IMR-90 (cell line): ENCODE results near the gene GRM8. TPM values are rescaled to one million over a fixed set of nuclear protein-coding genes. Genes with fewer than 3 reads are reported as not detected.

ENCODE experiments used
- ATAC-seq: fragments of 200-7000 bp; cut with Tn5 transposase; 2 replicates; pipeline ENCODE4 v1.9.1; 2020; ENCODE audit warnings: low read depth, mild to moderate bottlenecking, moderate library complexity
- BruUV-seq: library from RNA; stranded (reverse); fragments of 400-500 nt; replicated peaks from 2 replicates; lab custom pipeline; 2021; lab: Mats Ljungman, UMichigan
- CTCF ChIA-PET: fragments of 300-600 bp; formaldehyde crosslinking; extraction: SDS; loops from one replicate; lab custom pipeline; 2021; ENCODE audit warnings: antibody characterized with exemption; lab: Yijun Ruan, JAX
- POLR2A ChIA-PET: fragments of 300-600 bp; sonication (Branson Sonifier 250); formaldehyde crosslinking; loops from one replicate; lab custom pipeline; 2022; ENCODE audit warnings: antibody characterized with exemption; ENCODE audit not compliant: unreplicated experiment; lab: Charles Lee
- DNase-seq: peaks from one replicate; pipeline ENCODE4 v3.0.0; 2013
- H2AFZ ChIP-seq: replicated peaks from 2 replicates; pipeline ENCODE3; 2013; ENCODE audit warnings: low read length, mild to moderate bottlenecking; ENCODE audit not compliant: poor library complexity
- H2AK5ac ChIP-seq: 2 replicates; pipeline ENCODE4 v1.6.1; 2013; ENCODE audit warnings: low read depth, low read length, inconsistent platforms
- H2AK9ac ChIP-seq: replicated peaks from 2 replicates; pipeline ENCODE3; 2013; ENCODE audit warnings: mild to moderate bottlenecking, low read depth, low read length, moderate library complexity; ENCODE audit not compliant: poor library complexity
- H2BK120ac ChIP-seq: 2 replicates; pipeline ENCODE4 v1.6.1; 2013; ENCODE audit warnings: low read depth, low read length, inconsistent platforms
- H2BK15ac ChIP-seq: 3 replicates; pipeline ENCODE4 v1.6.1; 2013; ENCODE audit warnings: low read depth, low read length, inconsistent platforms
- H2BK20ac ChIP-seq: 2 replicates; pipeline ENCODE4 v1.6.1; 2013; ENCODE audit warnings: low read depth, mild to moderate bottlenecking, inconsistent platforms, low read length, moderate library complexity
- H2BK5ac ChIP-seq: 2 replicates; pipeline ENCODE4 v1.6.1; 2013; ENCODE audit warnings: mild to moderate bottlenecking, low read depth, low read length, inconsistent platforms; ENCODE audit not compliant: poor library complexity, severe bottlenecking
- H3K14ac ChIP-seq: replicated peaks from 2 replicates; pipeline ENCODE4 v1.6.1; 2013; ENCODE audit warnings: low read depth, low read length, inconsistent platforms
- H3K18ac ChIP-seq: 2 replicates; pipeline ENCODE4 v1.6.1; 2013; ENCODE audit warnings: low read depth, low read length, control low read depth
- H3K23ac ChIP-seq: 2 replicates; pipeline ENCODE4 v1.6.1; 2013; ENCODE audit warnings: low read depth, low read length, inconsistent platforms
- H3K27ac ChIP-seq: 2 replicates; pipeline ENCODE4 v1.5.1; 2013; ENCODE audit warnings: mild to moderate bottlenecking, control low read depth, low read length; ENCODE audit not compliant: insufficient read depth
- H3K27me3 ChIP-seq: 2 replicates; pipeline ENCODE4 v1.6.1; 2013; ENCODE audit warnings: low read length; ENCODE audit not compliant: control insufficient read depth, insufficient read depth
- H3K36me3 ChIP-seq: 2 replicates; pipeline ENCODE4 v1.6.1; 2013; ENCODE audit warnings: low read length, mixed read lengths; ENCODE audit not compliant: control insufficient read depth, insufficient read depth
- H3K4ac ChIP-seq: 2 replicates; pipeline ENCODE4 v1.6.1; 2013; ENCODE audit warnings: low read depth, low read length, inconsistent platforms
- H3K4me1 ChIP-seq: 2 replicates; pipeline ENCODE4 v1.6.1; 2013; ENCODE audit warnings: low read length, mixed read lengths; ENCODE audit not compliant: control insufficient read depth, insufficient read depth
- H3K4me2 ChIP-seq: 2 replicates; pipeline ENCODE4 v1.6.1; 2013; ENCODE audit warnings: low read depth, mild to moderate bottlenecking, control low read depth, low read length, moderate library complexity
- H3K4me3 ChIP-seq: 2 replicates; pipeline ENCODE4 v1.5.1; 2013; ENCODE audit warnings: low read depth, mild to moderate bottlenecking, control low read depth, low read length, moderate library complexity; ENCODE audit not compliant: insufficient read depth
- H3K56ac ChIP-seq: 2 replicates; pipeline ENCODE4 v1.6.1; 2013; ENCODE audit warnings: low read length, inconsistent platforms; ENCODE audit not compliant: insufficient read depth; ENCODE audit errors: extremely low read depth
- H3K79me1 ChIP-seq, 2 experiments: 2 replicates each; pipeline ENCODE4 v1.6.1; 2013; ENCODE audit warnings: low read length in 2 of 2, inconsistent platforms in 1 of 2, low read depth in 1 of 2
- H3K9ac ChIP-seq: 2 replicates; pipeline ENCODE4 v1.6.1; 2013; ENCODE audit warnings: low read depth, low read length, control low read depth
- H3K9me1 ChIP-seq: 2 replicates; pipeline ENCODE4 v1.6.1; 2013; ENCODE audit warnings: low read length, inconsistent platforms; ENCODE audit not compliant: insufficient read depth
- H3K9me3 ChIP-seq: 2 replicates; pipeline ENCODE4 v1.6.1; 2013; ENCODE audit warnings: low read length; ENCODE audit not compliant: control insufficient read depth, insufficient read depth
- H4K20me1 ChIP-seq: 2 replicates; pipeline ENCODE4 v1.6.1; 2013; ENCODE audit warnings: low read length, inconsistent platforms; ENCODE audit not compliant: insufficient read depth
- H4K5ac ChIP-seq: 2 replicates; pipeline ENCODE4 v1.6.1; 2013; ENCODE audit warnings: mild to moderate bottlenecking, low read depth, low read length, control low read depth
- H4K8ac ChIP-seq, 2 experiments: 2 replicates each; pipeline ENCODE4 v1.6.1; 2013; ENCODE audit warnings: low read depth in 2 of 2, low read length in 2 of 2, control low read depth in 1 of 2, inconsistent platforms in 1 of 2
- H4K91ac ChIP-seq: 2 replicates; pipeline ENCODE4 v1.6.1; 2013; ENCODE audit warnings: low read depth, low read length, inconsistent platforms; ENCODE audit not compliant: insufficient read depth
- BHLHE40 ChIP-seq: fragments of 150-350 bp; IDR thresholded peaks from 2 replicates; pipeline ENCODE4 v1.6.1; 2016; ENCODE audit warnings: mild to moderate bottlenecking, low read depth, low read length
- CEBPB ChIP-seq: IDR thresholded peaks from 2 replicates; pipeline ENCODE4 v1.6.1; 2012; ENCODE audit warnings: low read depth, low read length, improper control_type of control experiment
- CHD1 ChIP-seq: IDR thresholded peaks from 2 replicates; pipeline ENCODE4 v1.6.1; 2012; ENCODE audit warnings: low read depth, low read length, improper control_type of control experiment
- FOS ChIP-seq: fragments of 150-350 bp; IDR thresholded peaks from 2 replicates; pipeline ENCODE4 v1.6.1; 2016; ENCODE audit warnings: low read depth, low read length
- MAFK ChIP-seq: IDR thresholded peaks from 2 replicates; pipeline ENCODE4 v1.6.1; 2012; ENCODE audit warnings: low read depth, low read length, improper control_type of control experiment
- MAZ ChIP-seq: IDR thresholded peaks from 2 replicates; pipeline ENCODE4 v1.6.1; 2012; ENCODE audit warnings: low read depth, mild to moderate bottlenecking, low read length, improper control_type of control experiment, moderate library complexity, borderline replicate concordance
- MXI1 ChIP-seq: IDR thresholded peaks from 2 replicates; pipeline ENCODE4 v1.6.1; 2012; ENCODE audit warnings: low read depth, mild to moderate bottlenecking, low read length, moderate library complexity, borderline replicate concordance
- NFE2L2 ChIP-seq: fragments of 150-350 bp; IDR thresholded peaks from 2 replicates; pipeline ENCODE4 v1.6.1; 2016; ENCODE audit warnings: low read depth, mild to moderate bottlenecking, low read length
- POLR2A ChIP-seq: IDR thresholded peaks from 2 replicates; pipeline ENCODE4 v1.6.1; 2012; ENCODE audit warnings: mild to moderate bottlenecking, low read depth, low read length
- RAD21 ChIP-seq: IDR thresholded peaks from 2 replicates; pipeline ENCODE4 v1.6.1; 2012; ENCODE audit warnings: low read length, improper control_type of control experiment
- RCOR1 ChIP-seq: IDR thresholded peaks from 2 replicates; pipeline ENCODE4 v1.6.1; 2012; ENCODE audit warnings: mild to moderate bottlenecking, low read length, improper control_type of control experiment; ENCODE audit not compliant: insufficient replicate concordance
- RFX5 ChIP-seq: IDR thresholded peaks from 2 replicates; pipeline ENCODE4 v1.8.0; 2012; ENCODE audit warnings: low read depth, mild to moderate bottlenecking, low read length, moderate library complexity
- SMC3 ChIP-seq: fragments of 150-350 bp; IDR thresholded peaks from 2 replicates; pipeline ENCODE4 v1.6.1; 2016; ENCODE audit warnings: low read depth, mild to moderate bottlenecking, antibody characterized with exemption, low read length, moderate library complexity
- WGBS, 2 experiments: methylation state at CpG; one replicate each; pipeline versions ENCODE4 v1.1.5 to v1.1.7; 2013; ENCODE audit warnings: missing lambda C conversion rate in 2 of 2; ENCODE audit not compliant: insufficient read length in 1 of 2; ENCODE audit errors: extremely low coverage in 2 of 2; 5-methylcytosine and 5-hydroxymethylcytosine counted together
- dilution Hi-C: fragments of 300-500 bp; cut with HindIII; formaldehyde crosslinking; loops from one replicate; pipeline ENCODE4 v1.14.3; 2018; ENCODE audit warnings: low sequenced_read_pairs; ENCODE audit not compliant: unreplicated experiment
- in situ Hi-C: fragments of 300-500 bp; cut with MboI; formaldehyde crosslinking; loops from 3 replicates; pipeline ENCODE4 v1.14.3; 2019; ENCODE audit warnings: low sequenced_read_pairs, inconsistent platforms, mixed read lengths
- intact Hi-C: fragments of 100-400 bp; cut with micrococcal nuclease; formaldehyde crosslinking; loops from 2 replicates; pipeline ENCODE4 v1.10.0; 2022
- polyA plus RNA-seq, 3 experiments: library from polyadenylated mRNA; depleted of rRNA; stranded (reverse); fragments of >200 nt; gene quantifications; 2 replicates each; pipeline ENCODE4 v1.2.3, GENCODE V29; 2012; ENCODE audit warnings: low replicate concordance in 1 of 3
- total RNA-seq: library from RNA; depleted of rRNA; stranded (reverse); fragments of >200 nt; gene quantifications from 2 replicates; pipeline ENCODE4 v1.2.3, GENCODE V29; 2012
- TF ChIP-seq, protein P1 (sequence below): fragments of 150-350 bp; IDR thresholded peaks from 2 replicates; pipeline ENCODE4 v1.6.1; 2016; ENCODE audit warnings: low read depth, mild to moderate bottlenecking, low read length, moderate library complexity, borderline replicate concordance
- TF ChIP-seq, protein P2 (sequence below): fragments of 150-350 bp; IDR thresholded peaks from 2 replicates; pipeline ENCODE4 v1.6.1; 2017; ENCODE audit warnings: mild to moderate bottlenecking, antibody characterized with exemption, low read length, low read depth
- TF ChIP-seq, protein P3 (sequence below): conservative IDR thresholded peaks from 2 replicates; pipeline ENCODE4 v1.5.1; 2012; ENCODE audit warnings: mild to moderate bottlenecking, low read depth, low read length, improper control_type of control experiment

GRM8 gene
- total and polyA plus RNA-seq, 2 of the 4 experiments (the other 2 are of a cell fraction): not detected

DNA sequence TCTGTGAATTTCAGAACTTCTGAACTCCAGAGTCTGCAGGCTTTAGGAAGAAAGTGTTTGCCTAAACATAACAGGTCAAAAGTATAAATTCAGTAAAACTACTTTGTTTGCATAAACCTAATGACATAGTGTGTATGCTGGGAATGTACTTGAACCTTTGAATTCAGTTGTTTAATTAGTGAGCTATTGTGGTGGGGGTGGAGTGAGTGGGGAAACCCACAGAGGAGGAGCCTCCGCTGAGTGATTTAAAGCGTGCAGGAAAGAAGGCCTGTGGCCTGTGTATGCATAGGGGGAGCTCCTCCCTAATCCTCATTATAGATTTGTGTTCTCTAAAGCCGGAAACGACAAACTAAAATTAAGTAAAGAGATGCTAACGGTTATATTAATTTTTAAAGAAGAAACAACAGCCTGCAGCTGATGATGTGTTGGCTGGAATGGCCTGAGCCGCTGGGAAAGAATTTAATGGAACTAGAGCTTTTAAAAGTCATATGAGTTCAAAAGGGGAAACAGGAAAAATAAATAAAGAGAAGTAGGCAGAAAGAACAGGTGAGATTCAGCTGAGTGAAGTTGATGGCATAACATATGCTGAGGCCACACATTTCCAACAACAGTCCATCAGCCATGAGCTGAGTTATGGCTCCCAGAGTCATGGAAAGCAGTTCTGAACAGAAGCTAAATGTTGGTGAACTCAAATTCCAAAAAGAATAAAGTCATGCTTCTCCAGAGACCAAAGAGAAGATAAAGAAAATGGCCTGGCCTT is 595.0 kb downstream of the GRM8 start:
- no peaks in the 10 kb centered on the region for H3K79me1 ChIP-seq
- no peak overlapping the region for H3K9ac ChIP-seq
- in situ Hi-C loops: no loop called here
- dilution Hi-C loops: no loop called here
- H3K9me3 ChIP-seq: peaks cover 6% of the 10 kb centered on the region
- no CpG with 5 or more reads among the region's 6 CpGs for WGBS, 2 experiments
- H2AFZ ChIP-seq: no peak overlapping the region
- no peak overlapping the region for H2AK9ac ChIP-seq
- H4K91ac ChIP-seq: no peak overlapping the region
- H2AK5ac ChIP-seq: no peak overlapping the region
- H3K9me1 ChIP-seq: no peaks in the 10 kb centered on the region
- no peak overlapping the region for H3K4me2 ChIP-seq
- H4K8ac ChIP-seq: no peak overlapping the region
- no peak overlapping the region for H4K5ac ChIP-seq
- H3K27ac ChIP-seq: no peak overlapping the region
- no peak overlapping the region for H3K23ac ChIP-seq
- no peak overlapping the region for H2BK120ac ChIP-seq
- H3K4ac ChIP-seq: no peak overlapping the region
- H3K4me3 ChIP-seq: no peak overlapping the region
- no peaks in the 10 kb centered on the region for H3K27me3 ChIP-seq
- ChIA-PET POLR2A (no interaction called here), CTCF (no interaction called here)
- H3K14ac ChIP-seq: no peak overlapping the region
- no peak overlapping the region for H3K18ac ChIP-seq
- DNase-seq (no peak), ATAC-seq (no peak)
- no peaks in the 10 kb centered on the region for H3K36me3 ChIP-seq
- H4K20me1 ChIP-seq: no peaks in the 10 kb centered on the region
- no peak overlapping the region for H2BK15ac ChIP-seq
- H2BK20ac ChIP-seq: no peak overlapping the region
- no peaks in the 10 kb centered on the region for H3K4me1 ChIP-seq
- H3K56ac ChIP-seq: no peak overlapping the region
- TF ChIP-seq CHD1 (no peak), FOS (no peak), MAZ (no peak), NFE2L2 (no peak), MAFK (no peak), POLR2A (no peak), MXI1 (no peak), RCOR1 (no peak), BHLHE40 (no peak), RAD21 (no peak), CEBPB (no peak), SMC3 (no peak), RFX5 (no peak)
- TF ChIP-seq, protein P1, sequence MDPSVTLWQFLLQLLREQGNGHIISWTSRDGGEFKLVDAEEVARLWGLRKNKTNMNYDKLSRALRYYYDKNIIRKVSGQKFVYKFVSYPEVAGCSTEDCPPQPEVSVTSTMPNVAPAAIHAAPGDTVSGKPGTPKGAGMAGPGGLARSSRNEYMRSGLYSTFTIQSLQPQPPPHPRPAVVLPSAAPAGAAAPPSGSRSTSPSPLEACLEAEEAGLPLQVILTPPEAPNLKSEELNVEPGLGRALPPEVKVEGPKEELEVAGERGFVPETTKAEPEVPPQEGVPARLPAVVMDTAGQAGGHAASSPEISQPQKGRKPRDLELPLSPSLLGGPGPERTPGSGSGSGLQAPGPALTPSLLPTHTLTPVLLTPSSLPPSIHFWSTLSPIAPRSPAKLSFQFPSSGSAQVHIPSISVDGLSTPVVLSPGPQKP: no peak
- TF ChIP-seq, protein P2, sequence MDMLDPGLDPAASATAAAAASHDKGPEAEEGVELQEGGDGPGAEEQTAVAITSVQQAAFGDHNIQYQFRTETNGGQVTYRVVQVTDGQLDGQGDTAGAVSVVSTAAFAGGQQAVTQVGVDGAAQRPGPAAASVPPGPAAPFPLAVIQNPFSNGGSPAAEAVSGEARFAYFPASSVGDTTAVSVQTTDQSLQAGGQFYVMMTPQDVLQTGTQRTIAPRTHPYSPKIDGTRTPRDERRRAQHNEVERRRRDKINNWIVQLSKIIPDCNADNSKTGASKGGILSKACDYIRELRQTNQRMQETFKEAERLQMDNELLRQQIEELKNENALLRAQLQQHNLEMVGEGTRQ: no peak
- TF ChIP-seq, protein P3, sequence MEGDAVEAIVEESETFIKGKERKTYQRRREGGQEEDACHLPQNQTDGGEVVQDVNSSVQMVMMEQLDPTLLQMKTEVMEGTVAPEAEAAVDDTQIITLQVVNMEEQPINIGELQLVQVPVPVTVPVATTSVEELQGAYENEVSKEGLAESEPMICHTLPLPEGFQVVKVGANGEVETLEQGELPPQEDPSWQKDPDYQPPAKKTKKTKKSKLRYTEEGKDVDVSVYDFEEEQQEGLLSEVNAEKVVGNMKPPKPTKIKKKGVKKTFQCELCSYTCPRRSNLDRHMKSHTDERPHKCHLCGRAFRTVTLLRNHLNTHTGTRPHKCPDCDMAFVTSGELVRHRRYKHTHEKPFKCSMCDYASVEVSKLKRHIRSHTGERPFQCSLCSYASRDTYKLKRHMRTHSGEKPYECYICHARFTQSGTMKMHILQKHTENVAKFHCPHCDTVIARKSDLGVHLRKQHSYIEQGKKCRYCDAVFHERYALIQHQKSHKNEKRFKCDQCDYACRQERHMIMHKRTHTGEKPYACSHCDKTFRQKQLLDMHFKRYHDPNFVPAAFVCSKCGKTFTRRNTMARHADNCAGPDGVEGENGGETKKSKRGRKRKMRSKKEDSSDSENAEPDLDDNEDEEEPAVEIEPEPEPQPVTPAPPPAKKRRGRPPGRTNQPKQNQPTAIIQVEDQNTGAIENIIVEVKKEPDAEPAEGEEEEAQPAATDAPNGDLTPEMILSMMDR: no peak
- intact Hi-C loops: no loop called here
- no peak overlapping the region for H2BK5ac ChIP-seq
- BruUV-seq: no TSS peak
